ENCODE measurements around the gene CNGB1.

GRCh38 chr16:57987441-57988177 lies 16.7 kb upstream of the CNGB1 start:
- TF ChIP-seq CTCF (conservative IDR thresholded peaks at IDR 0.05; ENCODE audit: low read length) (no peak), EZH2phosphoT487 (IDR thresholded peaks at IDR 0.05; ENCODE audit: borderline replicate concordance, low read depth, low read length) (no peak)

All from OCI-LY7 (cell line).